Prostate gland (tissue), 2 donors: ENCODE data around the gene PDE10A. TPM values are rescaled to one million over a fixed set of nuclear protein-coding genes. Genes with fewer than 3 reads are reported as not detected.

ENCODE experiments used
- DNase-seq: peaks from one replicate; pipeline ENCODE4 v3.0.0-alpha.2; 2019; ENCODE audit warnings: low spot score
- H3K27ac ChIP-seq, 2 donors: fragments of 200-600 bp; sonication (generic); 2 replicates each; pipeline ENCODE4 v1.5.1; 2017 to 2019
- H3K27me3 ChIP-seq: fragments of 200-600 bp; sonication (generic); replicated peaks from 2 replicates; pipeline ENCODE4 v1.5.1; 2019; ENCODE audit not compliant: insufficient read depth
- H3K36me3 ChIP-seq, 2 donors: fragments of 200-600 bp; sonication (generic); 1 replicate in 1 of 2; 2 replicates in 1 of 2; pipeline versions ENCODE4 v1.5.1 to v1.8.1; 2017 to 2019
- H3K4me1 ChIP-seq: fragments of 200-600 bp; sonication (generic); replicated peaks from 2 replicates; pipeline ENCODE4 v1.5.1; 2019
- H3K4me3 ChIP-seq, 2 donors: fragments of 200-600 bp; sonication (generic); 2 replicates each; pipeline ENCODE4 v1.5.1; 2017 to 2019
- H3K9me3 ChIP-seq: fragments of 200-600 bp; sonication (generic); 2 replicates; pipeline ENCODE4 v1.5.1; 2017
- POLR2A ChIP-seq: fragments of 450-650 bp; IDR thresholded peaks from one replicate; pipeline ENCODE4 v1.6.1; 2016; ENCODE audit warnings: antibody characterized with exemption, mild to moderate bottlenecking
- POLR2AphosphoS5 ChIP-seq: sonication (generic); formaldehyde crosslinking; IDR thresholded peaks from one replicate; pipeline ENCODE4 v1.6.1; 2017; ENCODE audit warnings: antibody characterized with exemption
- WGBS: methylation state at CpG from one replicate; pipeline ENCODE4 v1.1.5; 2018; 5-methylcytosine and 5-hydroxymethylcytosine counted together
- intact Hi-C: fragments of 100-400 bp; cut with DNase I; formaldehyde crosslinking; loops from one replicate; pipeline ENCODE4 v1.14.2; 2022
- total RNA-seq, 2 donors: library from RNA; depleted of rRNA; stranded (reverse); fragments of >200 nt; gene quantifications; one replicate each; pipeline ENCODE4 v1.1.0, GENCODE V29; 2016
- TF ChIP-seq, protein P1 (sequence below), 4 experiments: fragments of 200-600 bp in 2 of 4; fragments of 450-650 bp in 2 of 4; sonication (generic) in 2 of 4; IDR thresholded peaks; 1 replicate in 3 of 4; 2 replicates in 1 of 4; pipeline ENCODE4 v1.5.1; 2016 to 2019; ENCODE audit warnings: antibody characterized with exemption in 4 of 4, mild to moderate bottlenecking in 2 of 4, moderate library complexity in 2 of 4

PDE10A gene
- total RNA-seq, 2 donors from 2014 or later: 9.6 to 13.5 TPM

DNA sequence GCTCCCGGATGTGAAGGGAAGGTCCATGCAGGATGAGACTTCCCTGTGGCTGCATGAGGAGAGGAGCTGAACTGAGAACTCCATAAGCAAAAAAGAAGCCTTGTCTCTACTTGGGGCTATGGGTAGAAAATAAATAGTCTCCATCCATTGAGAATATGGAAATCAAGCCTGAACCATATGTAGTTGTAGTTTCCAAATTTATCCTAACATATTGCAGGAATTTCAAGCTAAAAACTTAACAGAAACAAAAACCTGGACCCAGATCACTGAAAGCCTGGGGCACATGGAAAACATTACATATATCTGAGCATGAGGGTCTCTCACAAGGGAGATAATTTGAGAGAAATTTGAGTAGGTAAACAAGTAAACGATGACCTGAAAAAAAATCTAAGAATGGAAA is 258.7 kb downstream of the PDE10A start:
- Histone ChIP-seq H3K4me1 (no peaks in the 10 kb centered on the region), H3K4me3 (no peak overlapping the region), H3K36me3 (no peaks in the 10 kb centered on the region), H3K27me3 (no peaks in the 10 kb centered on the region), H3K9me3 (no peaks in the 10 kb centered on the region), H3K27ac (no peak overlapping the region)
- no peak for DNase-seq
- intact Hi-C loops: no loop called here
- TF ChIP-seq POLR2A: no peak
- TF ChIP-seq POLR2AphosphoS5: no peak
- TF ChIP-seq, protein P1, sequence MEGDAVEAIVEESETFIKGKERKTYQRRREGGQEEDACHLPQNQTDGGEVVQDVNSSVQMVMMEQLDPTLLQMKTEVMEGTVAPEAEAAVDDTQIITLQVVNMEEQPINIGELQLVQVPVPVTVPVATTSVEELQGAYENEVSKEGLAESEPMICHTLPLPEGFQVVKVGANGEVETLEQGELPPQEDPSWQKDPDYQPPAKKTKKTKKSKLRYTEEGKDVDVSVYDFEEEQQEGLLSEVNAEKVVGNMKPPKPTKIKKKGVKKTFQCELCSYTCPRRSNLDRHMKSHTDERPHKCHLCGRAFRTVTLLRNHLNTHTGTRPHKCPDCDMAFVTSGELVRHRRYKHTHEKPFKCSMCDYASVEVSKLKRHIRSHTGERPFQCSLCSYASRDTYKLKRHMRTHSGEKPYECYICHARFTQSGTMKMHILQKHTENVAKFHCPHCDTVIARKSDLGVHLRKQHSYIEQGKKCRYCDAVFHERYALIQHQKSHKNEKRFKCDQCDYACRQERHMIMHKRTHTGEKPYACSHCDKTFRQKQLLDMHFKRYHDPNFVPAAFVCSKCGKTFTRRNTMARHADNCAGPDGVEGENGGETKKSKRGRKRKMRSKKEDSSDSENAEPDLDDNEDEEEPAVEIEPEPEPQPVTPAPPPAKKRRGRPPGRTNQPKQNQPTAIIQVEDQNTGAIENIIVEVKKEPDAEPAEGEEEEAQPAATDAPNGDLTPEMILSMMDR (IDR thresholded peaks at IDR 0.05): no peak
- 83% methylated on average over 2 of the region's 2 CpGs for WGBS

DNA sequence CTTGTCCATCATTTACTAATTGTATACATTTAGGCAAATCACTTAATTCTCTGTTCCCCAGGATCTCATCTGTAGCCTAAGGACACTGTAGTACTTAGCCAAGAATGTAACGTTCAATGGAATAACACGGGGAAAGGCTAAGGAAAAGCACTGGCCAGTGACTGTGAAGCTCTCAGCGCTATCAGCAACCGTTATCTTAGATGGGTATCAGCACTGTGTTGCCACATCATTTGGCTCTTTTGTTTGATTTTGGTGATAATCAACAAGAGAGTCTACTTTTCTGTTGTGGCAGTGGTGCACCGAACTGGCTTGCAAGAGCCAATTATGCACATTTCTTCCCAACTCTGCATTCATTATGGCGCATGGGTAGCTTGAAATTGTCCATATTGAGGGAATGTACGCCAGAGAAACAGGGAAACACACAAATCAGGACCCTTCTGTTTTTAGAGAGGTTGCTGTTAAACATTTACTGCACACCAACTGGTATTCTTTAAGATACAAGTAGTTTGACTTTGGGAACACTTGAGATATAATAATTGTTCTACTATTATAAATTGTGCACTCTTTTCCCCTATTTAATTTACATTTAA is 259.9 kb downstream of the PDE10A start:
- Histone ChIP-seq H3K9me3 (no peaks in the 10 kb centered on the region), H3K4me3 (no peak overlapping the region), H3K27ac (no peak overlapping the region), H3K27me3 (no peaks in the 10 kb centered on the region), H3K36me3 (no peaks in the 10 kb centered on the region), H3K4me1 (no peaks in the 10 kb centered on the region)
- TF ChIP-seq, protein P1 (IDR thresholded peaks at IDR 0.05): no peak
- TF ChIP-seq POLR2AphosphoS5 (no peak), POLR2A (no peak)
- WGBS: 82% methylated on average over 7 of the region's 7 CpGs
- DNase-seq: no peak
- intact Hi-C loops: no loop called here

DNA sequence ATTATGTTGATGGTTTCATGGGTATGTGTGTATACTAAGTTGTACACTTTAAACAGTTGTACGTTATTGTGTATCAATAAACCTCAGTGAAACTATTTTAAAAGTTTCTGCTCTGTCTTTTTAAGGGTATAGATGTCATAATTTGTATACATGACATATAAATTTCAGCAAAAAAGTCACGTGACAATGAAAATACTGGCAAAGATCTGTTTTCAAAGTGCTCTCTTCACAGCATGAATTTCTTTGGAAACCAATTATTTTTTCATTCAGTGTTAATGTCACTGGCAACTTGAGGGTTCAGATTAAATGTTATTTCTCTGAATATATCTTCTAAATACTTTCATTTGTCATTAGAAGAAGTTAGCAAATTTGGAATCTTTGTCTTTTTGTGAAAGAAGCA is 261.9 kb downstream of the PDE10A start:
- H3K4me3 ChIP-seq: no peak overlapping the region
- no peaks in the 10 kb centered on the region for H3K4me1 ChIP-seq
- TF ChIP-seq POLR2A (no peak), POLR2AphosphoS5 (no peak)
- TF ChIP-seq, protein P1 (IDR thresholded peaks at IDR 0.05): no peak
- H3K36me3 ChIP-seq: no peaks in the 10 kb centered on the region
- DNase-seq: no peak
- no peak overlapping the region for H3K27ac ChIP-seq
- no peaks in the 10 kb centered on the region for H3K9me3 ChIP-seq
- WGBS: 90% methylated on average over 2 of the region's 2 CpGs
- H3K27me3 ChIP-seq: no peaks in the 10 kb centered on the region
- intact Hi-C loops: no loop called here

DNA sequence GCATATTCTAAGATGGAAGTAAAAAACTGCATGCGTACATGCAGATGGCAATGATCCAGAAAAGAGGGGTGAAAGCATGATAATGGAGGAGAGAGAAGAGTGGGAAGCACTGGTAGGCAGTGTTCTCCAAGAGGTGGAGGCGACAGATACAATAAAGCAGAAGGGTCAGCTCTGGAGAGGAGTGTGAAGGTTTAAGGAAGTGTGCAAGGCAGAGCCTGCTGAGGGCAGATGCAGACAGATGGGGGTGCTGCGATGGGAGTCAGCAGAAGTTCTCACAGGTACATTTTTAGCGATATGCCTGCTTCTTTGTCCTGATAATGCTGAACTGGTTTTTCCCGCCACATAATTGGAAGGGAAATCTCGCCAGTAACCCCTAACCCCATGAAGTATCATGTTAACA is 272.6 kb downstream of the PDE10A start:
- Histone ChIP-seq H3K4me1 (no peaks in the 10 kb centered on the region), H3K9me3 (no peaks in the 10 kb centered on the region), H3K36me3 (no peaks in the 10 kb centered on the region), H3K27me3 (no peaks in the 10 kb centered on the region), H3K4me3 (no peak overlapping the region), H3K27ac (no peak overlapping the region)
- 81% methylated on average over 6 of the region's 6 CpGs for WGBS
- TF ChIP-seq POLR2AphosphoS5: no peak
- TF ChIP-seq POLR2A: no peak
- TF ChIP-seq, protein P1 (IDR thresholded peaks at IDR 0.05): no peak
- intact Hi-C loops: no loop called here
- no peak for DNase-seq

DNA sequence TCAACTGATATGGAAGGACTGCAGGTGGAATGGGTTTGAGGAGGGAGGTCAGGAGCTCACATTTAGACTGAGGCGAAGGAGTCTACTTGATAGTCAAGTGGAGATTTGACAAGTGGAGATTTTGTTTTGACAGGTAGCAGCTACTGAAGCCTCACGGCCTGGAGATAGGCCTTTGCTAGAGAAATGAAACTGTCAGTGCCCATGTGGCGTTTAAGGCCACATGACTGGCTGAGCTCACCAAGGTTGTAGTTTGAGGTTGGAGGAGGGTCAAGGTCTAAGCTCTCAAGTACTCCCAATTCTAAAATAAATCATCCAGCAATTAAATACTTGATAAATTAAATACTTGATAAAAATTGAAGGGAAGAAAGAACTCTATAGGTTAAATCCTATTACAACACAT is 273.5 kb downstream of the PDE10A start:
- intact Hi-C loops: no loop called here
- no peak for DNase-seq
- no peak overlapping the region for H3K4me3 ChIP-seq
- no peaks in the 10 kb centered on the region for H3K9me3 ChIP-seq
- H3K4me1 ChIP-seq: no peaks in the 10 kb centered on the region
- no peaks in the 10 kb centered on the region for H3K27me3 ChIP-seq
- H3K36me3 ChIP-seq: no peaks in the 10 kb centered on the region
- no peak overlapping the region for H3K27ac ChIP-seq
- TF ChIP-seq POLR2AphosphoS5: no peak
- TF ChIP-seq, protein P1 (IDR thresholded peaks at IDR 0.05): no peak
- TF ChIP-seq POLR2A: no peak
- WGBS: 82% methylated on average over 3 of the region's 3 CpGs
